Muscle layer of colon (tissue), 2 donors: ENCODE data around the gene SLC1A7.

Experiments used
- H3K27ac ChIP-seq: one replicate; pipeline ENCODE4 v1.7.0; 2013; ENCODE audit warnings: low read depth, mild to moderate bottlenecking, low read length, moderate library complexity
- H3K27me3 ChIP-seq, 2 donors: one replicate each; pipeline ENCODE4 v1.7.0; 2013; ENCODE audit warnings: low read length in 2 of 2, mild to moderate bottlenecking in 2 of 2; ENCODE audit not compliant: insufficient read depth in 2 of 2, control insufficient read depth in 1 of 2
- H3K36me3 ChIP-seq: one replicate; pipeline ENCODE4 v1.7.0; 2013; ENCODE audit warnings: mild to moderate bottlenecking, low read length; ENCODE audit not compliant: insufficient read depth
- H3K4me1 ChIP-seq: one replicate; pipeline ENCODE4 v1.7.0; 2013; ENCODE audit warnings: mild to moderate bottlenecking, low read length; ENCODE audit not compliant: insufficient read depth
- H3K4me3 ChIP-seq, 2 donors: one replicate each; pipeline ENCODE4 v1.7.0; 2013; ENCODE audit warnings: low read length in 2 of 2, low read depth in 1 of 2, mild to moderate bottlenecking in 1 of 2, moderate library complexity in 1 of 2
- H3K9ac ChIP-seq: one replicate; pipeline ENCODE4 v1.7.0; 2013; ENCODE audit warnings: low read length
- H3K9me3 ChIP-seq: one replicate; pipeline ENCODE4 v1.7.0; 2013; ENCODE audit warnings: mild to moderate bottlenecking, low read length
- donor health status: abdominal sarcoma.
- donor health status: Adenocarcinoma of cecum.

SLC1A7 gene

DNA sequence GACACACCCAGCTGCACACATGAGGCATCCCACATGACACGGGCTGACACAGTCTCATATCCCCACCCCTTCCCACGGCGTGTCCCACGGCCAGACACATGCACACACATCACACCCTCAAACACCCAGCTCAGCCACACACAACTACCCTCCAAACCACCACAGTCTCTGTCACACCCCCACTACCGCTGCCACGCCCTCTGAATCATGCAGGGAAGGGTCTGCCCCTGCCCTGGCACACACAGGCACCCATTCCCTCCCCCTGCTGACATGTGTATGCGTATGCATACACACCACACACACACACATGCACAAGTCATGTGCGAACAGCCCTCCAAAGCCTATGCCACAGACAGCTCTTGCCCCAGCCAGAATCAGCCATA is 57.9 kb downstream of the SLC1A7 start:
- H3K27ac ChIP-seq, result no peak overlapping the region
- H3K27me3 ChIP-seq, result no peaks in the 10 kb centered on the region
- no peak overlapping the region for H3K9ac ChIP-seq
- peaks cover 57% of the 10 kb centered on the region for H3K36me3 ChIP-seq
- H3K9me3 ChIP-seq, result no peaks in the 10 kb centered on the region
- peaks cover 7% of the 10 kb centered on the region for H3K4me1 ChIP-seq
- no peak overlapping the region for H3K4me3 ChIP-seq

GRCh38 chr1:53083636-53084588 is 58.5 kb downstream of the SLC1A7 start:
- no peaks in the 10 kb centered on the region for H3K27me3 ChIP-seq
- H3K9ac ChIP-seq, result no peak overlapping the region
- H3K9me3 ChIP-seq, result no peaks in the 10 kb centered on the region
- no peak overlapping the region for H3K27ac ChIP-seq
- H3K36me3 ChIP-seq, result peaks cover 63% of the 10 kb centered on the region
- no peak overlapping the region for H3K4me3 ChIP-seq
- peaks cover 7% of the 10 kb centered on the region for H3K4me1 ChIP-seq

GRCh38 chr1:53082826-53083455 is 59.5 kb downstream of the SLC1A7 start:
- Histone ChIP-seq H3K9ac (no peak overlapping the region), H3K4me3 (no peak overlapping the region)

GRCh38 chr1:53081384-53082066 is 60.9 kb downstream of the SLC1A7 start:
- no peak overlapping the region for H3K4me3 ChIP-seq
- H3K36me3 ChIP-seq, result peaks cover 77% of the 10 kb centered on the region
- H3K9me3 ChIP-seq, result no peaks in the 10 kb centered on the region
- no peak overlapping the region for H3K9ac ChIP-seq
- no peaks in the 10 kb centered on the region for H3K27me3 ChIP-seq
- H3K4me1 ChIP-seq, result peaks cover 5% of the 10 kb centered on the region
- no peak overlapping the region for H3K27ac ChIP-seq

More at GRCh38 chr1:53082826-53083455, 59.5 kb downstream of the SLC1A7 start:
- Histone ChIP-seq H3K27me3 (no peaks in the 10 kb centered on the region), H3K9me3 (no peaks in the 10 kb centered on the region), H3K27ac (no peak overlapping the region), H3K36me3 (peaks cover 73% of the 10 kb centered on the region), H3K4me1 (peaks cover 7% of the 10 kb centered on the region)

GRCh38 chr1:53080769-53081168 is 61.7 kb downstream of the SLC1A7 start:
- Histone ChIP-seq H3K9ac (no peak overlapping the region), H3K4me1 (no peaks in the 10 kb centered on the region), H3K27me3 (no peaks in the 10 kb centered on the region), H3K27ac (no peak overlapping the region), H3K9me3 (no peaks in the 10 kb centered on the region), H3K36me3 (peaks cover 70% of the 10 kb centered on the region), H3K4me3 (no peak overlapping the region)

DNA sequence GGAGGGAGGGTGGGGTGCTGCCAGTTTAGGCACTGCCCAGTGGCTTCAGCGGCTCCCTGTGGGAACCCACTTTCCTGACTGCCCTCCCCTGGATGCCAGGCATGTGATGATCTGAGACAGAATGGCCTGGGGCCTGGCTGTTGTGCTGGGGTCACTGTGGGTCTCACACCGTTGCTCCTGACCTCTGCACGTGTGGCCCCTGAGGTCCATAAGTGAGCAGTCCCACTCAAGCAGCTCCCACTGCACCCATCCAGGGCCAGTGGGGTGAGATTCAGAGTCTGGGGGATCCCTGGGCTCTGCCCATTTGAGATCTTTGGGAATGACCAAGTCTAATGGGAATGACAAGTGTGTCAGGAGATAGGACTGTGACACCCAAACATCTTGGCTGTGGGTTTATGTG is 62.4 kb downstream of the SLC1A7 start:
- H3K27me3 ChIP-seq, result no peaks in the 10 kb centered on the region
- H3K9me3 ChIP-seq, result no peaks in the 10 kb centered on the region
- no peak overlapping the region for H3K27ac ChIP-seq
- H3K4me1 ChIP-seq, result no peaks in the 10 kb centered on the region
- H3K4me3 ChIP-seq, result no peak overlapping the region
- peaks cover 67% of the 10 kb centered on the region for H3K36me3 ChIP-seq
- H3K9ac ChIP-seq, result no peak overlapping the region

DNA sequence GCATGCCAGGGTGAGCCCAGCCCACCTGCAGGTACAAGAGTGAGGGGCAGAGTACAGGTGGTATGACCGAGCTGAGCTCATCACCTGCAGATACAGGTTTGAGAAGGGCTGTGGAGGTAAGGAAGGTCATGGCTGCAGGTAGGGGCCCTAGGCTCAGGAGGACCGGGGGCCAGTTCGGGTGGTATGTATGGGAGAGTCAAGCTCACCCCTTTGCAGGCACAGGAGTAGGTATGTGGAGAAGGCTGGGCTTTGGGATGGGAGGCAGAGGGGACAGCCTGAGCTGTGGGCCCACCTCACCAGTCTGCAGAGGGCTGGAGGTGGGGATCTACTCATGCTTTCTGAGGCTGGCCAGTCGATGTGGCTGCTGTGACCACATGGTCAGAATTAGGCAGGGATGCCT is 63.2 kb downstream of the SLC1A7 start:
- Histone ChIP-seq H3K4me3 (no peak overlapping the region), H3K36me3 (peaks cover 61% of the 10 kb centered on the region), H3K9me3 (no peaks in the 10 kb centered on the region), H3K27me3 (no peaks in the 10 kb centered on the region), H3K27ac (no peak overlapping the region), H3K4me1 (no peaks in the 10 kb centered on the region), H3K9ac (no peak overlapping the region)

- Histone ChIP-seq H3K27me3 (no peaks in the 10 kb centered on the region), H3K36me3 (peaks cover 55% of the 10 kb centered on the region), H3K9ac (no peak overlapping the region), H3K4me1 (no peaks in the 10 kb centered on the region), H3K9me3 (no peaks in the 10 kb centered on the region), H3K27ac (no peak overlapping the region), H3K4me3 (no peak overlapping the region)
These were observed 63.9 kb downstream of the SLC1A7 start for GRCh38 chr1:53078333-53079101.

DNA sequence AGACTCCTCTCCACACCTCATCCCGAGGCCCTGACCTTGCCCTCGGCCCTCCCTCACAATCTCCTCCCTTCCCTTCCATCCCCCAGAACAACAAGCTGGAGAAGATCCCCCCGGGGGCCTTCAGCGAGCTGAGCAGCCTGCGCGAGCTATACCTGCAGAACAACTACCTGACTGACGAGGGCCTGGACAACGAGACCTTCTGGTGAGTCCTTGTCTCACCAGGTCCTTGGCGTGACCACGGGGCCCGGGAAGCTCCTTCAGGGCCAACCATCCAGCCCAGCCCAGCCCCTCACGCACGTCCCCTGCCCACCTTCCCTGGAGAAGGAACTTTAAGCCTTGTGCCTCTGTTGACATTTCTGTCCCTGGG is 64.9 kb downstream of the SLC1A7 start:
- Histone ChIP-seq H3K27me3 (no peaks in the 10 kb centered on the region), H3K36me3 (peaks cover 46% of the 10 kb centered on the region), H3K4me3 (no peak overlapping the region), H3K9me3 (no peaks in the 10 kb centered on the region), H3K27ac (no peak overlapping the region), H3K9ac (no peak overlapping the region), H3K4me1 (no peaks in the 10 kb centered on the region)

DNA sequence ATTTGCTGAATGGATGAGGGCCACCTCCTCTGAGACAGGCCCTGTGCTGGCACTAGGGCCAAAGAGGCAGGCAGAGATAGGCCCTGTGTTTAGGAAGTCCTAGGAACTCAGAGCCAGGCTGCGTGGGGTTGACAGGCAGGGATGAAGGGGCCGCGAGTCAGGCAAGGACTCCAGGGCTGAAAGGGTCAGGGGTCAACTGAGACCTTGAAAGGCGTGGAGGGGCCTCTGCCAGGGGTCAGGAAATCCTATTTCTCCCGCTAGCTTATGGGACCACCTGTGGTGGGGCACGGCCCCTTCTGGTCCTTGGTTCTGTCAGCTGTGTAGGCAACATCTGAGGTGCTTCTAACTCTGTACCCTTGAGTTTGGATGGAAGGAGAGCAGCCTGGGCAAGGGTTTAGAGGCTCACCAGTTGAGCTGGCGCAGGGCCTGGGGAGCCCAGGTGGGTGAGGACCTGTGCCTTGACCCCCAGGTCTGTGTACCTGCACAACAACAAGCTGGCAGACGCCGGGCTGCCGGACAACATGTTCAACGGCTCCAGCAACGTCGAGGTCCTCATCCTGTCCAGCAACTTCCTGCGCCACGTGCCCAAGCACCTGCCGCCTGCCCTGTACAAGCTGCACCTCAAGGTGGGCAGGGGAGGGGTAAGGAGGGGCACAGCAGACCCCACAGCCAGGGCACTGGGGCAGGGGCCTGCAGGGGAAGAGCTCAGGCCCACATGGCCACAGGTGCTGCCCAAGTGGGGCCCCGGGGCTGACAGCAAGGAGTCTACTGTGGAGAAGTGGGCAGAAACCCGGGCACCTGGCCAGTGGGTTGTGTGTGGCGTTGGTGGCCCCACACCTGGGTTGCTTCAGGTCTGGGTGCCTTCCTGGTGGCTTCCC is 65.5 kb downstream of the SLC1A7 start:
- H3K27me3 ChIP-seq, result no peaks in the 10 kb centered on the region
- no peak overlapping the region for H3K27ac ChIP-seq
- no peaks in the 10 kb centered on the region for H3K9me3 ChIP-seq
- no peaks in the 10 kb centered on the region for H3K4me1 ChIP-seq
- H3K4me3 ChIP-seq, result no peak overlapping the region
- no peak overlapping the region for H3K9ac ChIP-seq
- H3K36me3 ChIP-seq, result peaks cover 40% of the 10 kb centered on the region
